GM18498 (cell line): Measurements from ENCODE around the gene GLTP.
"Not testable (repeated sequence)": the region's sequence is repeated elsewhere in the genome, so short reads cannot be mapped to it uniquely, and the experiment has no call there.

Experiments
- ATAC-seq: cut with Tn5 transposase; IDR thresholded peaks from one replicate; pipeline ENCODE4 v1.9.1; 2021; ENCODE audit warnings: mild to moderate bottlenecking, moderate library complexity; ENCODE audit not compliant: unreplicated experiment

The GLTP gene, protein sequence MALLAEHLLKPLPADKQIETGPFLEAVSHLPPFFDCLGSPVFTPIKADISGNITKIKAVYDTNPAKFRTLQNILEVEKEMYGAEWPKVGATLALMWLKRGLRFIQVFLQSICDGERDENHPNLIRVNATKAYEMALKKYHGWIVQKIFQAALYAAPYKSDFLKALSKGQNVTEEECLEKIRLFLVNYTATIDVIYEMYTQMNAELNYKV

DNA sequence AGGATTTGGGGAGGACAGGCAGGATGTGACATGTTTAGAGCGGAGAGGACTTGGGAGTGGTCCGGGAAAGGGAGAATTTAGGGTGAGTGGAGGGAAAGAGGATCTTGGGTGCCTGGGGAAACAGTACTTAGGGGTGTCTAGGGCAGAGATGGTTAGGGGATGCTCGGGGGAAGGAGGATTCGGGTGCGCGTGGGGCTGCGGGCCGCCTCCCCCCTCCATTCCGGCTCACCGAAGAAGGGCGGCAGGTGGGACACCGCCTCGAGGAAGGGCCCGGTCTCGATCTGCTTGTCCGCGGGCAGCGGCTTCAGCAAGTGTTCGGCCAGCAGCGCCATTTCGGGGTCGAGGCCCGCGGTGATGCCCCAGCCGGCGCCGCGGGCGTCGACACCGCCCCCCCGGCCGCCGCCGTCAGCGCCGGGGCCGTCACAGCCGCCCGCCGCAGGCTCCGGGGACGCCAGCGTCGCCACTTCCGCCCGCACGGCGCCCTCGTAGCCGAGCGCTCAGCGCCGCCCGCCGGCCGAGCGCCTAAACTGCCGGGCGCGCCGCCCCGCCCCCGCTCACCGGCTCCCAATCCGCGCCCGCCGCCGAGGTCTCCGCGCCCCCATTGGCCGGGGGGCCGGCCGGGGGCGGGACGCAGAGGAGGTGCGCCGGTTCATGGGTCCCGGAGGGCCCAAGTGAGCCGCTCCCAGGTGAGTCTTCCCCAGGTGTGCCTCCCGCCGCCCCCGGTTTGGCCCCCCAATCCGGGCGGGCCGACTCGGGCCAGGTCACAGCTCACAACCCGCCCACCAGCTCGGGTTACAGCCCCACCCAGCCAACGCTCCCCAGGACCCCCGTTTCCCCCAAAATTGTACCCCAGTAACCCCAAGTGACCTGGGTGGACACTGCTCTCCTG, at the start of gene GLTP:
Gene GLTP, minus strand, starts transcription at position 499 of the 889 bp plus-strand sequence. Its CDS starts 167 bp downstream, at position 332.
- ATAC-seq = peak; percentile 95

GRCh38 chr12:109929326-109929725, 49.0 kb upstream of the GLTP start:
- not testable (repeated sequence) for ATAC-seq

GRCh38 chr12:109928058-109928656, 47.8 kb upstream of the GLTP start:
- ATAC-seq = no peak

DNA sequence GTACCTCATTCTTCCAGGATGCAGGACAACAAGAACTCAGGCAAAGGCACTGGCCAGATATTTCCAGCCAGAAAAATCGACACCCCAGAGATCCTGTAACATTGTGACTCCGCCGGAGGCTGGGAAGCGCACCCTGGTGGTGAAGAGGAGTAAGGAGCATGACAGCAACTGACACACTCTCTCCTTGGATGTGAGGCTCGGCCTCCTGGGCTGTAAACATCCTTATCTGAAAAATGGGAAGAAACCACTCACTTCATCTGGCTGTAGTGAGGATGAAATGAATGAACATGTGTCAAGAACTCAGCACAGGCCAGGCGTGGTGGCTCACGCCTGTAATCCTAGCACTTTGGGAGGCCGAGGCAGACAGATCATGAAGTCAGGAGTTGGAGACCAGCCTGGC, 47.3 kb upstream of the GLTP start:
- ATAC-seq = no peak

GRCh38 chr12:109926488-109927210, 46.3 kb upstream of the GLTP start:
- no peak for ATAC-seq

DNA sequence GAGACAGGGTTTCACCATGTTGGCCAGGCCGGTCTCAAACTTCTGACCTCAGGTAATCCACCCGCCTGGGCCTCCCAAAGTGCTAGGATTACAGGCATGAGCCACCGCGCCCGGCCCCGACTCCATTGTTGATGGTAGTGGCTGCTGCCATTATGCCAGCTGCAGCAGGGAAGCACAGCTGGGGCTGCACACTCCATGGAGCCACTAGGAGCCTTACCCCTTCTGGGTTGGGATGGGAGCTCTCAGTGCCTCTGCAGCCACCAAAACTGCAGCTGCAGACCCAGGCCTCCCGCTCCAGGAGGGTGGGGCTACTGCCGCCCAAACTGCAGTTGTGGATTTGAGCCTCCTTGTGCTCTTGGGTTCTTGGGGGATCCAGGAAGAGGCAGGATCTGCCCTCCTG, 45.7 kb upstream of the GLTP start:
- no peak for ATAC-seq

DNA sequence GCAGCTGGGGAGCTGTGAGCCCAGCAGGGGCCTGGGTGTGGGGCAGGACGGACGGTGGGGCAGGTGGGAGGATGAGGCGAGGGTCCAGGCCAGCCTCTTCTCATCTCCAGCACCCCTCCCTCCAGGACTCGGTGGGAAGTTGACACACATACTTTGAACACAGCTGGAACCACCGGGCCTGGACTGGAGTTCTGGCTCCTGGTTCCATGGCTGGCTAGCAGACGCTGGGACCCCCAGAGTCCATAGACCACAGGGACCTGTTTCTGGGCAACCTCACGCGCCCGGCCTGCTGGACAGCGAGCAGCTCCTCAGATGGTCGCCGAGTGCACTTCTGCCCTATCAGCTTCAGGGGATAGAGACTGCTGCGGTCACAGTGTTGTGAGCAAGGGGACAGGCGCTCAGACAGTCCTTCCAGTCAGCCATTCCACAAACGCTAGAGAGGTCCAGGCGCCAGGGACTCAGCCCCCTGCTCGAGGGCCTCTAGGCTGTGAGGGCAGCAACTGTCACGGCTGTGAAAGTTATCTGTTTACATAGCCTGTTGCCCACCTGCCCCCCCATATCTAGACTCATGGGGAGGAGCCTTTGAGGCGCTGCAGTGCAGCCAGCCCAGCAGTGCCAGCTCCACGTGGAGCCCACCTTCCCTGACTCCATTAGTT, 45.0 kb upstream of the GLTP start:
- no peak for ATAC-seq

GRCh38 chr12:109923481-109924245, 43.3 kb upstream of the GLTP start:
- ATAC-seq = no peak

GRCh38 chr12:109923038-109923437, 42.7 kb upstream of the GLTP start:
- ATAC-seq = no peak

DNA sequence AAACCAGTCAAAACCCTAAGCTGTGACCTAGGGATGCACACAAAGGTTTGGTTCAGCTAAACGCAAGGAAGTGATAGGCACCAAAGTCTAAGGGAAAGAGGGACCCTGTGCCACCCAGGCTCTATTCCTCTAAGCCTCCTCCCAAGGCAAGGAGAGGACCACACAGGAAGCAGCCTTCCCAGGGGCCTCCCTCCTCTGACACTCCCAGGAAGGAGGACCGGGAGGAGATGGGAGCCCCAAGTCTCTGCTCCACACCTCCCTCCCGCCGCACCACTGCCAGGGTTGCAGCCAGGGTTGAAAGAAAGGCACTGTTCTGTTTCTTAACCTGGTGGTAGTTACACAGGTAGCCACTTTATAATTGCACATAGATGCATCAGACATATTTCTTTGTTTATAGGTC, 41.6 kb upstream of the GLTP start:
- ATAC-seq = no peak

DNA sequence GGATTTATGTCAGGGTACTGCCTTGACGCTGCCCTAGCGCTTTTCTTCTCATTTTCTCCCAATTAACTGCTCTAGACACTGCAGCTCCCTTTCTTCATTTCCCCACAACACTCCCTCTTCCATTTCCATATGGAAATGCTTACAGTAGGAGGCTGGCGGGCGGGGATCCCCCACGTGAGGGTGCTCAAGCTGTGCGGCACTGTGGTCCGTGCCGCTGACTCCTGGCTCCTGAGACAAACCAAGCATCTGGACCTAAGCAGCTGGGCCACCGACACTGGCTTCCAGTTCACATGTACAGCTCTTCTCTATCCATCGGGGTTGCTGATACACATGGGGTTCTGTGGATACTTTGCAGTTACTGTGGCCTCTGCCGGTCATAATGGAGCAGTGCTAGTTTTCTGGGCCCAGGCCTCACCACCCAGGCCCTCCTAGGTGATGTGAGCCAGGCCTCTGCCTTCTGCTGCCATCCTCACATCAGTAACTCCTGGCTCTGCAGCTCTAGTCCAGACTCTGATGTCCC, 40.0 kb upstream of the GLTP start:
- ATAC-seq = no peak

- no peak for ATAC-seq
These were observed 39.1 kb upstream of the GLTP start for GRCh38 chr12:109919456-109919855.

GRCh38 chr12:109916045-109916444, 35.7 kb upstream of the GLTP start:
- ATAC-seq = no peak

DNA sequence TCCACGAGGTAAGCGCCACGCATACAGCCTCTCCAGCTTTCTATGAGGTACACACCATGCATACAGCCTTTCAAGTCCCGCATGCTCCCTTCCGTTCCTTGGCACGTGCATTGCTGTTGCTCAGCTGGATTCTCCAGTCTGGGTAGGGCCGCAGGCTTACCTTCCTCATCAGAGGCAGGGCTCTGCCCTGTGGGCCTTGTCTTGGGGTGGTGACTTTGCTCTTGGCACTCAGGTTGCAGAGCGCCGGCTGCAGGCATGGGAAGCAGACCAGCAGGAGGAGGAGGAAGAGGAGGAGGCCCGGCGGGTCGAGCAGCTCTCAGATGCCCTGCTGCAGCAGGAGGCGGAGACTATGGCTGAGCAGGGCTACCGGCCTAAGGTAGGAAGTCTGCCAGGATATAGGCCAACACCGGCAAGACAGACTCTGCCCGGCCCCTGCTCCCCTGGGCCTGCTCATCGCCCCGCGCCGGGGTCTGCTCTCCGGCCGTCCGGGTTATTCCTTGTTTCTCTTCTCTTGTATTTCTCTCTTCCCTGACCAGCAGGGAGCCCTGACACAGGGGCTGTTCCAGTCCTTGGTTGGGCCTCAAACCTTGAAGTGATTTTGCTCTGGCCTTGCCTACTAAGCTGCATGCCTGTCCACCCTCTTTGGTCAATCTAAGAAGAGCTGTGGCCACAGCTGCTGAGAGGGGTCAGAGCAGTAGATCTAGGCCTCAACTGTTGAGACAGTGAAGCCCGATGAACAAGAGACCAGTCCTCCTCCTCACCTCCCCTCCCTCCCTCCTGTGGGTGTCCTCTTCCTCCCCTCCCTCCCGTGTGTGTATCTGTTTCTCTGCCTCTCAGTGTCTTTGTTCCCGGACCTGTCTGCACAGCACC, 35.1 kb upstream of the GLTP start:
- ATAC-seq = no peak

DNA sequence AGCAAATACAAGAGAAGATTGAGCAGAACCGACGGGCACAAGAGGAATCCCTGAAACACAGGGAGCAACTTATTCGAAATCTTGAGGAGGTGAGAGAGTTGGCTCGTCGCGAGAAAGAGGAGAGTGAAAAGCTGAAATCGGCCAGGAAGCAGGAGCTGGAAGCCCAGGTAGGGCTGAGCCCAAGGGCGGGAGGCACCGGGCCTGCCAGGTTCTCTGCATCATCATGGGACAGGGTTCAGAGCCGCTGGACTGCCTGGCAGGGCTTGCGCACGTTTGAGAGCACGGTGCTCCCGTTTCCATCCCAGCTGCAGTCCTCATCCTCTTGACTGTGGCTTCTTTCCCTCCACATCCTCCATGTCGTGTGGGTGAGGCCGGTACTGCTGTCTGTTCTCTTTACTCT, 34.1 kb upstream of the GLTP start:
- no peak for ATAC-seq

GRCh38 chr12:109912855-109913321, 32.5 kb upstream of the GLTP start:
- ATAC-seq = no peak

GRCh38 chr12:109910969-109911348, 30.6 kb upstream of the GLTP start:
- ATAC-seq = no peak

DNA sequence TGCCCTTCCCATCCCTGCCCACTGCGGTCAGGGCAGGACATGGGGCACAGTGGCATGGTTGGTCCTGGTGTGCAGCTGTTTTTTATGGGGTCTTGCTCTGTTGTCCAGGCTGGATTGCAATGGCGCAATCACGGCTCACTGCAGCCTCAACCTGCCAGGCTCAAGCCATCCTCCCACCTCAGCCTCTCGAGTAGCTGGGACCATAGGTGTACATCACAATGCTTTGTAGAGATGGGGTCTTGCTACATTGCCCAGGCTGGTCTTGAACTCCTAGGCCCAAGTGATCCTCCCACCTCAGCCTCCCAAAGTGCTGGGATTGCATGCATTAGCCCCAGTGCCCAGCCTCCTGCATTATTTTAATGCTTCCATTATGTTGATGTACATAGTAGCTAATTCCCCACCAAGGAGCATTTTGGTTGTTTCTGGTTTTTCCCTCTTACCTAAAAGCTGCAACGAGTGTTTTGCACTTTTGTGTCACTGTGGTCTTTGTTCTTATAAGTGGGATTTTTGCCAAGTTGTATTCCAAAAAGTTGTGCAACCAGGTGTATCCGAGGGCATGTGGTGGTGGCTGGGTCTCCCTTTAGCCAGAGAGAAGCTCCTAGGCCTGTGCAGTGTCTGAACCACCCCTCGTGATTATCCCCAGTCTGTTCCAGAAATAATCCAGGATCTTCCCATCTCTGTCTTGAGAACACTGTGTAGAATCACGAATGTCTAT, 30.1 kb upstream of the GLTP start:
- ATAC-seq = no peak
